ENCODE measurements around the gene TOM1L2. TPM values are rescaled to one million over a fixed set of nuclear protein-coding genes. Genes with fewer than 3 reads are reported as not detected.
A peak's percentile ranks its signal among the peaks of the same experiment; 100 is the strongest.

Gene TOM1L2
- total and polyA plus RNA-seq, 2 of the 4 experiments (the other 2 are of a cell fraction), result 34.4 to 51.7 TPM

- intact Hi-C loops (cut with micrococcal nuclease) (no loop called here), in situ Hi-C loops (cut with MboI; ENCODE audit: low sequenced_read_pairs) (loop anchor here (25.0 kb wide), 1 partner anchor 527 kb away; no protein-coding TSS in a partner anchor), dilution Hi-C loops (cut with HindIII; ENCODE audit: low sequenced_read_pairs, unreplicated experiment) (no loop called here)
- ChIA-PET CTCF (interaction anchor here (1.4 kb wide), 1 partner anchor 31 kb away, joined by 5 read pairs; no protein-coding TSS in a partner anchor), POLR2A (ENCODE audit: unreplicated experiment) (no interaction called here)
- Histone ChIP-seq H3K4me2 (ENCODE audit: low read depth, low read length) (no peak overlapping the region), H3K56ac (ENCODE audit: extremely low read depth, insufficient read depth, low read length) (no peak overlapping the region; the same call in 1 of the 2 replicates), H3K36me3 (ENCODE audit: control insufficient read depth, insufficient read depth, low read length) (peaks cover 24% of the 10 kb centered on the region), H3K27me3 (ENCODE audit: control insufficient read depth, insufficient read depth, low read length) (no peaks in the 10 kb centered on the region), H4K8ac (ENCODE audit: low read depth in 2 of 2, low read length in 2 of 2) (no peak overlapping the region), H2BK15ac (ENCODE audit: low read depth, low read length) (no peak overlapping the region), H3K4me1 (ENCODE audit: control insufficient read depth, insufficient read depth, low read length) (peaks cover 4% of the 10 kb centered on the region; the same call in 1 of the 2 replicates), H2AK9ac (replicated peaks; ENCODE audit: low read depth, low read length, poor library complexity) (no peak overlapping the region), H3K9me1 (ENCODE audit: insufficient read depth, low read length) (peaks cover 7% of the 10 kb centered on the region), H2BK5ac (ENCODE audit: low read depth, low read length, poor library complexity, severe bottlenecking) (no peak overlapping the region), H3K4me3 (ENCODE audit: insufficient read depth, low read depth, low read length) (no peak overlapping the region), H2AK5ac (ENCODE audit: low read depth, low read length) (no peak overlapping the region), H3K4ac (ENCODE audit: low read depth, low read length) (no peak overlapping the region), H4K91ac (ENCODE audit: insufficient read depth, low read depth, low read length) (no peak overlapping the region), H3K18ac (ENCODE audit: low read depth, low read length) (no peak overlapping the region), H3K79me1 (ENCODE audit: low read depth in 1 of 2, low read length in 2 of 2) (peaks cover 0 to 4% of the 10 kb centered on the region in 2 experiments; a peak in 2 of 4 replicates), H2BK20ac (ENCODE audit: low read depth, low read length) (no peak overlapping the region), H3K9me3 (ENCODE audit: control insufficient read depth, insufficient read depth, low read length) (no peaks in the 10 kb centered on the region), H4K5ac (ENCODE audit: low read depth, low read length) (no peak overlapping the region), H3K9ac (ENCODE audit: low read depth, low read length) (0 out of 2 replicates have a peak overlapping the region, but pooled peaks have one; percentile 8), H2BK120ac (ENCODE audit: low read depth, low read length) (no peak overlapping the region), H4K20me1 (ENCODE audit: insufficient read depth, low read length) (0 out of 2 replicates have a peak, but pooled peaks cover 5% of the 10 kb centered on the region), H3K14ac (replicated peaks; ENCODE audit: low read depth, low read length) (no peak overlapping the region), H2AFZ (replicated peaks; ENCODE audit: low read length, poor library complexity) (peak overlapping the region; percentile 17), H3K23ac (ENCODE audit: low read depth, low read length) (peak overlapping the region; percentile 8; the same call in 1 of the 2 replicates), H3K27ac (ENCODE audit: insufficient read depth, low read length) (no peak overlapping the region)
- WGBS, 2 experiments (ENCODE audit: extremely low coverage in 2 of 2, insufficient read length in 1 of 2), result 29% methylated on average over 1 of the region's 7 CpGs; no CpG with 5 or more reads in 1 of the 2 experiments
- ATAC-seq (ENCODE audit: low read depth) (no peak), DNase-seq (peak; percentile 11)
- TF ChIP-seq MAZ (IDR thresholded peaks at IDR 0.05; ENCODE audit: borderline replicate concordance, low read depth, low read length), result no peak
- peak; percentile 29; the same call in 1 of the 2 replicates for TF ChIP-seq CTCF (conservative IDR thresholded peaks at IDR 0.05; ENCODE audit: low read depth, low read length)
- BruUV-seq (replicated peaks), result no TSS peak
These were observed 83.4 kb downstream of the TOM1L2 start for GRCh38 chr17:17888821-17889220.

All from IMR-90 (cell line).